Cardiac muscle cell (in vitro differentiated cells and primary cell): ENCODE measurements around the gene TNFRSF1A. TPM values are rescaled to one million over a fixed set of nuclear protein-coding genes. Genes with fewer than 3 reads are reported as not detected.

Experiments used
- DNase-seq, 2 donors: peaks; one replicate each; pipeline versions ENCODE4 v3.0.0 to v3.0.0-alpha.2; 2010 to 2017; ENCODE audit warnings: low read depth in 1 of 2, low spot score in 1 of 2
- H3K27ac ChIP-seq: fragments of 200-600 bp; sonication (generic); 2 replicates; pipeline ENCODE4 v1.5.1; 2016
- H3K27me3 ChIP-seq: fragments of 200-600 bp; sonication (generic); 2 replicates; pipeline ENCODE4 v1.6.0; 2016; ENCODE audit warnings: control low read depth
- H3K36me3 ChIP-seq: fragments of 200-600 bp; sonication (generic); 2 replicates; pipeline ENCODE4 v1.5.1; 2016; ENCODE audit warnings: control low read depth
- H3K4me1 ChIP-seq: fragments of 200-600 bp; sonication (generic); 2 replicates; pipeline ENCODE4 v1.8.1; 2017; ENCODE audit warnings: low read depth, mild to moderate bottlenecking, mixed run types
- H3K4me3 ChIP-seq: fragments of 200-600 bp; sonication (generic); 2 replicates; pipeline ENCODE4 v1.5.1; 2016; ENCODE audit warnings: mild to moderate bottlenecking
- H3K9me3 ChIP-seq: fragments of 200-600 bp; sonication (generic); 2 replicates; pipeline ENCODE4 v1.5.1; 2017; ENCODE audit warnings: low read depth, mild to moderate bottlenecking, control low read depth
- CTCF ChIP-seq: IDR thresholded peaks from 2 replicates; pipeline ENCODE4 v1.5.1; 2012; ENCODE audit warnings: low read depth, mild to moderate bottlenecking, low read length
- polyA plus RNA-seq: library from polyadenylated mRNA; unstranded; fragments of >200 nt; fragmentation: Nextera tagmentation; extraction: Ambion mirVana; gene quantifications from 2 replicates; pipeline ENCODE4 v1.2.1, GENCODE V29; 2016
- total RNA-seq: library from RNA; depleted of rRNA; stranded (reverse); fragments of >200 nt; gene quantifications from 2 replicates; pipeline ENCODE4 v1.2.3, GENCODE V29; 2016

TNFRSF1A gene
- total and polyA plus RNA-seq, 2 experiments from 2014 or later, result 33.3 to 42.3 TPM

- H3K9me3 ChIP-seq, result no peaks in the 10 kb centered on the region
- peaks cover 29% of the 10 kb centered on the region for H3K4me1 ChIP-seq
- H3K4me3 ChIP-seq, result no peak overlapping the region
- peaks cover 19% of the 10 kb centered on the region for H3K36me3 ChIP-seq
- peak overlapping the region; percentile 93 for H3K27ac ChIP-seq
- H3K27me3 ChIP-seq, result no peaks in the 10 kb centered on the region
- no peak for DNase-seq
- no peak for TF ChIP-seq CTCF
These were observed 7.5 kb downstream of the TNFRSF1A start for GRCh38 chr12:6334359-6334758.

GRCh38 chr12:6333566-6333965 is 8.3 kb downstream of the TNFRSF1A start:
- Histone ChIP-seq H3K27me3 (no peaks in the 10 kb centered on the region), H3K27ac (no peak overlapping the region), H3K4me1 (peaks cover 29% of the 10 kb centered on the region), H3K9me3 (no peaks in the 10 kb centered on the region), H3K4me3 (no peak overlapping the region), H3K36me3 (peaks cover 19% of the 10 kb centered on the region)
- TF ChIP-seq CTCF, result no peak
- no peak for DNase-seq

- no peak for TF ChIP-seq CTCF
- Histone ChIP-seq H3K4me3 (no peak overlapping the region), H3K27me3 (no peaks in the 10 kb centered on the region), H3K36me3 (peaks cover 19% of the 10 kb centered on the region), H3K27ac (no peak overlapping the region), H3K4me1 (peaks cover 29% of the 10 kb centered on the region), H3K9me3 (no peaks in the 10 kb centered on the region)
- no peak for DNase-seq
These were observed 8.8 kb downstream of the TNFRSF1A start for GRCh38 chr12:6333029-6333428.

- Histone ChIP-seq H3K9me3 (no peaks in the 10 kb centered on the region), H3K4me3 (no peak overlapping the region), H3K4me1 (peaks cover 27% of the 10 kb centered on the region), H3K27ac (no peak overlapping the region), H3K36me3 (peaks cover 19% of the 10 kb centered on the region), H3K27me3 (no peaks in the 10 kb centered on the region)
- DNase-seq, result peak in 1 of 2 donors; percentile 88
- TF ChIP-seq CTCF, result no peak
These were observed 9.4 kb downstream of the TNFRSF1A start for GRCh38 chr12:6332459-6332858.

GRCh38 chr12:6330999-6331714 is 10.7 kb downstream of the TNFRSF1A start:
- H3K36me3 ChIP-seq, result peaks cover 19% of the 10 kb centered on the region
- no peaks in the 10 kb centered on the region for H3K27me3 ChIP-seq
- no peak overlapping the region for H3K27ac ChIP-seq
- no peak for DNase-seq
- TF ChIP-seq CTCF, result no peak
- no peak overlapping the region for H3K4me3 ChIP-seq
- no peaks in the 10 kb centered on the region for H3K9me3 ChIP-seq
- H3K4me1 ChIP-seq, result peaks cover 21% of the 10 kb centered on the region
